Nephron (organoid): ENCODE measurements around the gene C3.

Source experiments
- H3K27ac Mint-ChIP-seq, 3 experiments: 2 replicates each; pipeline ENCODE4 v1.8.0; 2020; ENCODE audit warnings: mixed read lengths in 3 of 3, mild to moderate bottlenecking in 2 of 3, moderate library complexity in 1 of 3
- H3K27me3 Mint-ChIP-seq: 2 replicates; pipeline ENCODE4 v1.8.0; 2021; ENCODE audit warnings: low read depth, mild to moderate bottlenecking, moderate library complexity, mixed read lengths
- H3K36me3 Mint-ChIP-seq: 2 replicates; pipeline ENCODE4 v1.8.0; 2020; ENCODE audit warnings: low read depth, mixed read lengths
- H3K4me1 Mint-ChIP-seq: 2 replicates; pipeline ENCODE4 v1.8.0; 2020; ENCODE audit warnings: mixed read lengths
- H3K4me3 Mint-ChIP-seq, 3 experiments: 2 replicates each; pipeline ENCODE4 v1.8.0; 2020; ENCODE audit warnings: mild to moderate bottlenecking in 3 of 3, mixed read lengths in 3 of 3, moderate library complexity in 2 of 3
- H3K9me3 Mint-ChIP-seq: 2 replicates; pipeline ENCODE4 v1.8.0; 2020; ENCODE audit warnings: mixed read lengths
- CTCF ChIP-seq, 3 experiments: fragments of 200-600 bp; sonication (generic); IDR thresholded peaks; one replicate each; pipeline ENCODE4 v1.5.0; 2021; ENCODE audit warnings: antibody characterized with exemption in 3 of 3; ENCODE audit not compliant: unreplicated experiment in 3 of 3

C3 gene

GRCh38 chr19:6654347-6655310 is 65.8 kb downstream of the C3 start:
- H3K4me1 Mint-ChIP-seq: no peaks in the 10 kb centered on the region
- no peak overlapping the region for H3K27ac Mint-ChIP-seq
- TF ChIP-seq CTCF (IDR thresholded peaks at IDR 0.05; ENCODE audit: unreplicated experiment in 3 of 3): no peak
- peaks cover 5% of the 10 kb centered on the region for H3K9me3 Mint-ChIP-seq
- peaks cover 24% of the 10 kb centered on the region for H3K27me3 Mint-ChIP-seq
- no peaks in the 10 kb centered on the region for H3K36me3 Mint-ChIP-seq
- H3K4me3 Mint-ChIP-seq: no peak overlapping the region

DNA sequence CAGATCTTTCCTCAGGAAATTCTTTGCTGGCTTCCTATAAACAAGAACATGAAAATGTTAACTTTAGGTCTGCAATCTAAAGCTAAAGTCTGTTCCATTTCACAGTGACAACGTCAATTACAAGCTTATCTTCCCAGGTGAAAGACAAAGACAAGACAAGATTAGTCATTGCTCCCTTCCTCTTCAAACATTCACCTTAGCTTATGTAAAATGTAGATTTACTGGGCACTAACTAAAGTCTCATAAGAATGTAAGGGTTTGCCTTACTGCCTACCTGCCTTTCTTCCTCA is 67.7 kb downstream of the C3 start:
- H3K27me3 Mint-ChIP-seq: peaks cover 20% of the 10 kb centered on the region
- H3K27ac Mint-ChIP-seq: no peak overlapping the region
- H3K9me3 Mint-ChIP-seq: peaks cover 8% of the 10 kb centered on the region
- no peaks in the 10 kb centered on the region for H3K4me1 Mint-ChIP-seq
- TF ChIP-seq CTCF (IDR thresholded peaks at IDR 0.05; ENCODE audit: unreplicated experiment in 3 of 3): no peak
- no peak overlapping the region for H3K4me3 Mint-ChIP-seq
- no peaks in the 10 kb centered on the region for H3K36me3 Mint-ChIP-seq

DNA sequence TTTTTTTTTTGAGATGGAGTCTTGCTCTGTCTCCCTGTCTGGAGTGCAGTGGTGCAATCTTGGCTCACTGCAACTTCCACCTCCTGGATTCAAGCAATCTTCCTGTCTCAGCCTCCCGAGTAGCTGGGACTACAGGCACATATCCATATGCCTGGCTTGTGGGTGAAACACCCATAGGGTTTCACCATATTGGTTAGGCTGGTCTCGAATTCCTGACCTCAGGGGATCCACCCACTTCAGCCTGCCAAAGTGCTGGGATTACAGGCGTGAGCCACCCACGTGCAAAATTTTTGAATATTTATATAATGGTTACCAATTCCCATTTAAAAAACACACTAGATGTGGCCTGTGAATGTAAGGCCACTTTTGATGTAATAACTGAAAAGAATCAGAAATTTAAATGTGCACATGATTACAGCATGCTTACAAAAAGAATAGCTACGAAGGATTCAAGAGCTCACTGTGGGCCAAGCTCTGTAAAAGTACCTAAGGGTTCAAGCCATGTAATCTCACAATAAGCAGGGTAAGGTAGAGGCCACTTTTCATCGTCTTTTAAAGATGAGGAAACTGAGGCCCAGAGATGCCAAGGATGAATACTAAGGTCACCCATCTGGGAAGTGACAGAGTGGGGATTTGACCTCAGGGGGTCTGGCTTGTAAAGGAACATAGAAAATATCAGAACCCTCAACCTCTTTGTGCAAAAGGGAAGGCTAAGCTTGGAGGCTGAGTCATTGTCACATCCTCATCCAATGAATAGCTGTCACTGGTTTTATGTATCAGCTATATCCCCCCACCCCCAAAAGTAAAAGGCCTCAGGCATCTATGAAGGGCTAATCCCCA is 68.3 kb downstream of the C3 start:
- H3K36me3 Mint-ChIP-seq: no peaks in the 10 kb centered on the region

DNA sequence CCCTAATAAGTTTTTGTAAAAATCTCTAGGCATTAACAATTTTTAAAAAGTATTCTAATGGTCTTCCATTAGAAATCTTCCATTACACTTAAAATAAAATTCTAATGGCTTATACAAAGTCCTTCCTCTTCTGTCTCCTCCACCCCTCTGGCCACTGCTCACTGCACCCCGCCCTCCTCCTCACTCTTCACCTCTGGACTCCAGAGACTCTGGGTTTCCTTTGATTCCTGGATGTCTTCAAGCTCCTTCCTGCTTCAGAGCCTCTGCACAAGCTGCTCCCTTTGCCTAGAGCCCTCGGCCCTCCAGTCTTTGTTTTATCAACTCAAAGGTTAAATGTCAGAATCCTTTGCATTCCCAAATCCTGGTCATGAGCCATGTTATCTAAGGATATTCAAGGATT is 71.3 kb downstream of the C3 start:
- Mint-ChIP-seq H3K4me1 (no peaks in the 10 kb centered on the region), H3K27me3 (peaks cover 8% of the 10 kb centered on the region), H3K27ac (no peak overlapping the region), H3K4me3 (no peak overlapping the region), H3K9me3 (peaks cover 22% of the 10 kb centered on the region), H3K36me3 (no peaks in the 10 kb centered on the region)
- TF ChIP-seq CTCF (IDR thresholded peaks at IDR 0.05; ENCODE audit: unreplicated experiment in 3 of 3): no peak

More for the DNA sequence above, 68.3 kb downstream of the C3 start:
- Mint-ChIP-seq H3K9me3 (peaks cover 8% of the 10 kb centered on the region), H3K4me1 (no peaks in the 10 kb centered on the region), H3K4me3 (no peak overlapping the region), H3K27me3 (peaks cover 16% of the 10 kb centered on the region), H3K27ac (no peak overlapping the region)
- no peak for TF ChIP-seq CTCF (IDR thresholded peaks at IDR 0.05; ENCODE audit: unreplicated experiment in 3 of 3)

DNA sequence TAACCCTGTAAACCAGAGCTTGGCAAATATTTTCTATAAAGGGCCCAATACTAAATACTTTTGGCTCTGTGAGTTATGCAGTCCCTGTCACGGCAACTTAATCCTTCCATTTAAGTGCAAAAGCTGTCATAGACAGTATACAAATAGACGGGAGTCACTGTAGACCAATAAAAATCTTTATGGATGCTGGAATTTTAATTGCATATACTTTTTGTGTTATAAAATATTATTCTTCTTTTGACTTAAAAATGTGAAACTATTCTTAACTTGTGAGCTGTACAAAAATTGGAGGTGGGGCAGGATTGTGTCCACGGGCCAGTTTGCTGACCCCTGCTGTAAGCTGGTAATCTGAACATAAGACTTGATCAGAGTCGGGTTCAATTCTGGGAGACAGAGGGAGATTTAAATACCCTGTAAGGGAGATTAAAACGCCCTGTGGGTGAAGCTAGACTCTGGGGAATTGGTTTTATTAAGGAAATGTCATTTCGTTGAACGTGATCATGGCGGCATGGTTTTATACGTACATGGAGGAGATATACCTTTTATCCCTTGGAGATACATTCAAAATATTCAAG is 72.2 kb downstream of the C3 start:
- H3K4me1 Mint-ChIP-seq: no peaks in the 10 kb centered on the region
- H3K4me3 Mint-ChIP-seq: no peak overlapping the region

More for the DNA sequence above, 72.2 kb downstream of the C3 start:
- H3K27me3 Mint-ChIP-seq: peaks cover 6% of the 10 kb centered on the region
- H3K27ac Mint-ChIP-seq: no peak overlapping the region
- no peaks in the 10 kb centered on the region for H3K36me3 Mint-ChIP-seq
- H3K9me3 Mint-ChIP-seq: peaks cover 19% of the 10 kb centered on the region
- no peak for TF ChIP-seq CTCF (IDR thresholded peaks at IDR 0.05; ENCODE audit: unreplicated experiment in 3 of 3)
